Liver (tissue), 9 donors: Measurements from ENCODE around the gene CDH3. TPM values are rescaled to one million over a fixed set of nuclear protein-coding genes. Genes with fewer than 3 reads are reported as not detected.

ENCODE experiments used
- DNase-seq: peaks from one replicate; pipeline ENCODE4 v3.0.0-alpha.2; 2017; ENCODE audit warnings: low spot score
- H3K27ac ChIP-seq, 2 donors: one replicate each; pipeline ENCODE4 v1.7.0; 2013; ENCODE audit warnings: inconsistent platforms in 2 of 2, low read length in 2 of 2, control low read depth in 1 of 2, low read depth in 1 of 2, mild to moderate bottlenecking in 1 of 2
- H3K27me3 ChIP-seq, 4 donors: one replicate each; pipeline versions ENCODE4 v1.6.1 to v1.7.0; 2013; ENCODE audit warnings: low read length in 3 of 4, inconsistent platforms in 1 of 4, mild to moderate bottlenecking in 1 of 4, moderate library complexity in 1 of 4; ENCODE audit not compliant: control insufficient read depth in 4 of 4, insufficient read depth in 4 of 4
- H3K36me3 ChIP-seq, 4 donors: one replicate each; pipeline versions ENCODE4 v1.6.1 to v1.7.0; 2013; ENCODE audit warnings: low read length in 3 of 4, mild to moderate bottlenecking in 3 of 4, low read depth in 1 of 4, moderate library complexity in 1 of 4; ENCODE audit not compliant: control insufficient read depth in 4 of 4, insufficient read depth in 3 of 4
- H3K4me1 ChIP-seq, 4 donors: one replicate each; pipeline versions ENCODE4 v1.6.1 to v1.7.0; 2013; ENCODE audit warnings: low read length in 3 of 4, mild to moderate bottlenecking in 3 of 4, moderate library complexity in 1 of 4; ENCODE audit not compliant: control insufficient read depth in 4 of 4, insufficient read depth in 4 of 4
- H3K4me3 ChIP-seq, 3 donors: one replicate each; pipeline versions ENCODE4 v1.6.1 to v1.7.0; 2013; ENCODE audit warnings: low read length in 3 of 3, control low read depth in 1 of 3, low read depth in 1 of 3, mild to moderate bottlenecking in 1 of 3
- H3K9ac ChIP-seq, 2 donors: one replicate each; pipeline ENCODE4 v1.7.0; 2013; ENCODE audit warnings: low read length in 2 of 2, mild to moderate bottlenecking in 2 of 2, moderate library complexity in 2 of 2, control low read depth in 1 of 2, low read depth in 1 of 2
- H3K9me3 ChIP-seq, 4 donors: one replicate each; pipeline versions ENCODE4 v1.6.1 to v1.7.0; 2013; ENCODE audit warnings: low read length in 3 of 4; ENCODE audit not compliant: control insufficient read depth in 4 of 4
- ATF3 ChIP-seq: IDR thresholded peaks from 2 replicates; pipeline ENCODE4 v1.6.1; 2016; ENCODE audit warnings: antibody characterized with exemption
- CTCF ChIP-seq: fragments of 150-350 bp; IDR thresholded peaks from 2 replicates; pipeline ENCODE4 v1.5.1; 2017; ENCODE audit warnings: improper control_type of control experiment, low read depth, low read length; ENCODE audit not compliant: missing input control
- FOXA2 ChIP-seq: IDR thresholded peaks from 2 replicates; pipeline ENCODE4 v1.6.1; 2016; ENCODE audit warnings: antibody characterized with exemption
- HNF4A ChIP-seq, 2 donors: conservative IDR thresholded peaks; 2 replicates each; pipeline ENCODE4 v1.6.1; 2016; ENCODE audit warnings: antibody characterized with exemption in 2 of 2, mild to moderate bottlenecking in 2 of 2
- HNF4G ChIP-seq: IDR thresholded peaks from 2 replicates; pipeline ENCODE4 v1.6.1; 2016; ENCODE audit warnings: antibody characterized with exemption
- RAD21 ChIP-seq, 2 donors: IDR thresholded peaks; 2 replicates each; pipeline ENCODE4 v1.6.1; 2016; ENCODE audit warnings: antibody characterized with exemption in 2 of 2, mild to moderate bottlenecking in 2 of 2
- REST ChIP-seq: IDR thresholded peaks from 2 replicates; pipeline ENCODE4 v1.6.1; 2016; ENCODE audit warnings: antibody characterized with exemption, mild to moderate bottlenecking
- RXRA ChIP-seq, 2 donors: IDR thresholded peaks; 2 replicates each; pipeline ENCODE4 v1.6.1; 2017 to 2018; ENCODE audit warnings: antibody characterized with exemption in 2 of 2, mild to moderate bottlenecking in 1 of 2
- SP1 ChIP-seq: IDR thresholded peaks from 2 replicates; pipeline ENCODE4 v1.6.1; 2018; ENCODE audit warnings: antibody characterized with exemption, mild to moderate bottlenecking
- TAF1 ChIP-seq: conservative IDR thresholded peaks from 2 replicates; pipeline ENCODE4 v1.6.1; 2016; ENCODE audit warnings: antibody characterized with exemption, mild to moderate bottlenecking
- YY1 ChIP-seq: IDR thresholded peaks from 2 replicates; pipeline ENCODE4 v1.6.1; 2016; ENCODE audit warnings: antibody characterized with exemption, mild to moderate bottlenecking
- ZBTB33 ChIP-seq: IDR thresholded peaks from 2 replicates; pipeline ENCODE4 v1.6.1; 2016; ENCODE audit warnings: antibody characterized with exemption
- WGBS: extraction: QIAGEN DNeasy Blood & Tissue Kit; methylation state at CpG from one replicate; pipeline ENCODE4 v1.1.7; 2013; 5-methylcytosine and 5-hydroxymethylcytosine counted together
- polyA plus RNA-seq, 2 donors: library from polyadenylated mRNA; stranded (reverse) in 1 of 2; unstranded in 1 of 2; fragments of 200-250 nt in 1 of 2; fragments of >200 nt in 1 of 2; fragmentation: Nextera tagmentation in 1 of 2; extraction: Ambion mirVana in 1 of 2; gene quantifications; one replicate each; pipeline versions ENCODE4 v1.2.1 to v1.2.3, GENCODE V29; 2013 to 2015
- total RNA-seq, 2 donors: library from RNA; depleted of rRNA; stranded (reverse); fragments of >200 nt; gene quantifications; one replicate each; pipeline ENCODE4 v1.2.3, GENCODE V29; 2014
- donor health status: healthy.
- donor health status: healthy.
- donor health status: healthy.
- donor health status: healthy.
- donor health status: healthy.

Gene CDH3
- total and polyA plus RNA-seq, 4 donors = 0.08 to 0.19 TPM; not detected in 2

GRCh38 chr16:68737046-68737729 is 92.1 kb downstream of the CDH3 start, which contains the start of gene CDH1:
Gene CDH1 (plus strand): TSS chr16:68737292. CDS start chr16:68737416, 124 bp downstream.
- peak within 1 kb of the TSS; percentile 88 to 91 for H3K27ac ChIP-seq
- H3K27me3 ChIP-seq = no peaks in the 10 kb centered on the region
- peak within 1 kb of the TSS; percentile 53 to 77 (median 66) for H3K4me3 ChIP-seq
- WGBS = 2% methylated on average over 63 of the region's 63 CpGs
- no peaks in the 10 kb centered on the region for H3K36me3 ChIP-seq
- peak; percentile 84 for DNase-seq
- no peaks in the 10 kb centered on the region for H3K9me3 ChIP-seq
- H3K4me1 ChIP-seq = peaks cover 12 to 32% (median 25%) of the 10 kb centered on the region in 4 donors
- no peak for TF ChIP-seq HNF4G
- peak; percentile 34 for TF ChIP-seq SP1
- peak; percentile 59 for TF ChIP-seq TAF1
- TF ChIP-seq ZBTB33 = no peak
- TF ChIP-seq REST = peak; percentile 65
- peak within 1 kb of the TSS; percentile 38 to 86 for H3K9ac ChIP-seq

- Histone ChIP-seq H3K27ac (peak overlapping the region; percentile 88 to 91), H3K4me1 (peaks cover 17 to 39% (median 28%) of the 10 kb centered on the region in 4 donors), H3K27me3 (no peaks in the 10 kb centered on the region), H3K4me3 (peak overlapping the region; percentile 53 to 77 (median 66)), H3K9me3 (no peaks in the 10 kb centered on the region), H3K36me3 (no peaks in the 10 kb centered on the region), H3K9ac (peak overlapping the region; percentile 59 to 86)
- WGBS = 8% methylated on average over 58 of the region's 58 CpGs
- peak; percentile 67 for DNase-seq
- TF ChIP-seq HNF4G = no peak
- peak; percentile 54 to 66 for TF ChIP-seq RAD21 (IDR thresholded peaks at IDR 0.05)
- no peak for TF ChIP-seq FOXA2
- no peak for TF ChIP-seq ATF3
- peak in 1 of 2 donors; percentile 50 for TF ChIP-seq HNF4A (conservative IDR thresholded peaks at IDR 0.05)
- TF ChIP-seq RXRA (IDR thresholded peaks at IDR 0.05) = peak; percentile 33 to 58
- TF ChIP-seq CTCF = no peak
- TF ChIP-seq SP1 = peak; percentile 23
- peak; percentile 68 for TF ChIP-seq YY1
- TF ChIP-seq ZBTB33 = no peak
- no peak for TF ChIP-seq TAF1
- TF ChIP-seq REST = peak; percentile 68
Measured at GRCh38 chr16:68737730-68738629, 92.9 kb downstream of the CDH3 start.
